ENCODE data around the gene EFEMP1. TPM values are rescaled to one million over a fixed set of nuclear protein-coding genes. Genes with fewer than 3 reads are reported as not detected.

The EFEMP1 gene
- total RNA-seq, 1 donor = 0.42 TPM

DNA sequence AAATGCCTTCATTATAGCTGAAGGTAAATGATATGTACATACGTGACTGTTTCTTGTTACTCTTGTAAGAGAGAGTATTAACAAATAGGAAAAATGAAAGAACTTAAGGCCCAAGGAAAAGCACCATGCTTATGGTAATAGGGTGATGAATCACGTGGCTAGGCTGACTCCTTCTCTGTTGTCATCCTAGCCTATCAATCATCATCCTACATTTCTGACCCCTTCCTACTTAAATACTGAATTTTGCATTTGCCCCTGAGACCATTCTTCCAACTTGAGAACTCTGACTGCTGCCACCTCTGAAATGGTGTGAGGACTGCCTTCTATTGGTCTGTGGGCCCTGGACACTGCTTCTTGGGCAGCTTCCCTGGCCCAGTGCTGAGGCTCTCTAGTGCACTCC, 28.9 kb downstream of the EFEMP1 start:
- Histone ChIP-seq H3K9me3 (ENCODE audit: low read depth, low read length) (no peaks in the 10 kb centered on the region), H3K27me3 (ENCODE audit: insufficient read depth, low read length) (peaks cover 4% of the 10 kb centered on the region), H3K4me1 (ENCODE audit: insufficient read depth, low read length) (no peaks in the 10 kb centered on the region), H3K4me3 (ENCODE audit: low read length) (no peak overlapping the region)

- no peaks in the 10 kb centered on the region for H3K9me3 ChIP-seq (ENCODE audit: low read depth, low read length)
- peaks cover 4% of the 10 kb centered on the region for H3K27me3 ChIP-seq (ENCODE audit: insufficient read depth, low read length)
- H3K4me1 ChIP-seq (ENCODE audit: insufficient read depth, low read length) = no peaks in the 10 kb centered on the region
- no peak overlapping the region for H3K4me3 ChIP-seq (ENCODE audit: low read length)
Observed at GRCh38 chr2:55891671-55892094, 31.9 kb downstream of the EFEMP1 start.

- peaks cover 9% of the 10 kb centered on the region for H3K4me1 ChIP-seq (ENCODE audit: insufficient read depth, low read length)
- H3K4me3 ChIP-seq (ENCODE audit: low read length) = no peak overlapping the region
- peaks cover 4% of the 10 kb centered on the region for H3K27me3 ChIP-seq (ENCODE audit: insufficient read depth, low read length)
- H3K9me3 ChIP-seq (ENCODE audit: low read depth, low read length) = no peaks in the 10 kb centered on the region
Observed at GRCh38 chr2:55888936-55889335, 34.6 kb downstream of the EFEMP1 start.

GRCh38 chr2:55887901-55888624, 35.5 kb downstream of the EFEMP1 start:
- H3K9me3 ChIP-seq (ENCODE audit: low read depth, low read length) = no peaks in the 10 kb centered on the region
- H3K27me3 ChIP-seq (ENCODE audit: insufficient read depth, low read length) = peaks cover 4% of the 10 kb centered on the region
- H3K4me3 ChIP-seq (ENCODE audit: low read length) = no peak overlapping the region
- H3K4me1 ChIP-seq (ENCODE audit: insufficient read depth, low read length) = peaks cover 13% of the 10 kb centered on the region

DNA sequence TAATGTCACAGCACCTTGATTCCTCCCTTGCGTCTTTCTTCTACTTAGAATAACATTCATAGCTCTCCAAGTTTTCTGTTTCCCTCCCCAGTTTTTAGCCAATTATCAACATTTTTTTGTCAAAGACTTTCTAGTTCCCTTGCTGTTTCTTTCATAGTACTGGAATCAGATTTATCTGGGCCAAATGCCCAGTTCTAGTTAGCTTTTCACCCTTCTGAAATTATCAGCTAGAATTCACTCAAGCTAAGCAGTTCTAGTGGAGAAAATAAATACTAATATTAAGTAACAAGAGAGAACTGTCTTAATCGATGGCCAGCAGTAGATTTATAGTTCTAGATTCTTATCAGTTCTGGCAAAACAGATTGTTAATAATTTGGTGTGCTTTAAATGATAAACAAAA, 36.2 kb downstream of the EFEMP1 start:
- Histone ChIP-seq H3K4me1 (ENCODE audit: insufficient read depth, low read length) (peaks cover 13% of the 10 kb centered on the region), H3K27me3 (ENCODE audit: insufficient read depth, low read length) (peaks cover 3% of the 10 kb centered on the region), H3K9me3 (ENCODE audit: low read depth, low read length) (no peaks in the 10 kb centered on the region), H3K4me3 (ENCODE audit: low read length) (no peak overlapping the region)

DNA sequence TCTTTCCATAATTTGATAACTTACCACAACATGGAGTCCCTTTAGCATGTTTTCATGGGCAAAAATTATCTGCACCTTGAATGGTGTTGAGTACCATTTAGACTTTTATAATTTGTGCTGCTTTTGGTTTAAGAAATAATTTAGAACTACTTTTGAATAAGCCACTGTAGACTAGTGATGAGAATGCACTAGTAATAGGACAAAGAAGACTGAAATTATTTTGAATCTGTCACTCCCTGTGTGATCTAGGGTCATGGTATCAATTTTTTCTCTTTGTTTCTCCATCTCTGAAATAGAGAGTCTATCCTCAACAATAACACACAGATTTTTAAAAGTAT, 37.7 kb downstream of the EFEMP1 start:
- Histone ChIP-seq H3K4me3 (ENCODE audit: low read length) (no peak overlapping the region), H3K27me3 (ENCODE audit: insufficient read depth, low read length) (no peaks in the 10 kb centered on the region), H3K4me1 (ENCODE audit: insufficient read depth, low read length) (peaks cover 13% of the 10 kb centered on the region), H3K9me3 (ENCODE audit: low read depth, low read length) (no peaks in the 10 kb centered on the region)

DNA sequence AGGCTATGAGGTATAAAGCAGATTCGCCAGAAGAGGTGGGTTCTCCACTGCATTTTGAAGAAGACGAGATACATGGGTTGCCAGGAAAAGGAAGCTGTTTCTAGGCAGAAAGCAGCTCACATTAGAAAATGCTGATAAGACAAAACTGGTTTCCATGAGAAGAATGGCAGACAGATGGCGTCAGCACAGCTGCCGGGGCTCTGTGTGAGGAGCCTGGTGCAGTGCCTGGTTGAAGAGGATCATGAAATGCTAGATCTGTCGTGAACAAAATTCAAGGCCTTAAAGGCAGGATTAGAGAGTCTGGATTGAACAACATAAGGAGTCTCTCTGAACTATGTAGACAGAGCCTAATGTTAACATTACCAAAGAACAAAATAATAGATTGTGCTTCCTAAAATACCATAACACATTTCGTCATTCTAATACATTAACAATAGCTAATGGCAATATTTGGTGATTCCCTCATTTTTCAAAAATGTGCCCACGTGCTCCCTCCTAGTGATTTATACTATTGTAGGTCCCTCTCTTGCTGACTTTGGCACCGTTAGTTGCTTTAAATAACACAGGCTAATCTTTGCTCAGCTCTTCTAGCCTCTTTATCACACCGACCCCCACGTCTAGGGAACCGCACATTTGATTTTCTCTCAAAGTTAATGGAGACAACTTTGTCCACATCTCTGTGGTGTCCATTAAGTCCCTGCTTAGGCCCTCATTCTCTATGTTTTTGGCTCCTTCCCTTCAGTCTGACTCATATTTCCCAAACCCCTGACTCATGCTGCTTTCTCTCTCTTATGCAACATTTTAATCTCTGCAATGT, 38.2 kb downstream of the EFEMP1 start:
- Histone ChIP-seq H3K9me3 (ENCODE audit: low read depth, low read length) (no peaks in the 10 kb centered on the region), H3K27me3 (ENCODE audit: insufficient read depth, low read length) (no peaks in the 10 kb centered on the region), H3K4me1 (ENCODE audit: insufficient read depth, low read length) (peaks cover 13% of the 10 kb centered on the region), H3K4me3 (ENCODE audit: low read length) (no peak overlapping the region)

DNA sequence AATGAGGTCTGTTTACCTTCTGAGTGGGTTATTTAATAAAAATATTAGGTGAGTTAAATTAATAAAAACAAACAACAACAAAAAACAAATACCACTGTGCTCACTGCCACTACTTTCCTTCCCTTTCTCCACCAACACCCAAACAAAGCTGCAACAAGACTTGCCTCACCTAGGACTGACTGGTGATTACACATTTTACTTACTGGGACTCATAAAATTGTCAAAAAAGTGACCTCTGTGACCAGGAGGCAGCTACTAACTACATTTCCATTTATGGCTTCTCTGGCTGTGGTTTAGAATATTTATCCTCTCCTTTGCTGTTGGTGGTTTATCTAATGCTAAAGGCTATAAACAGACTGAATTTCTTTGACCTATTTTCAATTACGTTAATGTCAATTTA, 39.8 kb downstream of the EFEMP1 start:
- no peaks in the 10 kb centered on the region for H3K27me3 ChIP-seq (ENCODE audit: insufficient read depth, low read length)
- H3K4me3 ChIP-seq (ENCODE audit: low read length) = no peak overlapping the region
- no peaks in the 10 kb centered on the region for H3K9me3 ChIP-seq (ENCODE audit: low read depth, low read length)
- H3K4me1 ChIP-seq (ENCODE audit: insufficient read depth, low read length) = peaks cover 13% of the 10 kb centered on the region

DNA sequence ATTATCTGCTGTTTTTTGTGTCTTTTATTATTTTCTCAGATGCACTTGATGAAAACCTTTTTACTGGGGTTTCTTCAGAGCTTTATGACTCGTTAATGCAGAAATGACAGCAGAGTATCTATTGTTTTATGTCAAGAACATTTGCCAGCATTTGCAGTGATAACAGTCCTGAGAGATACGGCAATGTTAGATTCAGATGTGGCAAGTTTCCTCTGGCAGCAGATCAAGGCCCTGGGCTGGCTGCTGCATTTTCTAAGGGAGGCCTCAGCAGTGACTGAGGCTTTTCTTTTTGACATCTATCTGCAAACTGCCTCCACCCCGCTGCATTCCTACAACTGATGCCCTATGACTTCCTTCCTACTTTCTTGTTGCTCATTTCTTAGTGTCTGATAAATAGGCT, 40.2 kb downstream of the EFEMP1 start:
- Histone ChIP-seq H3K27me3 (ENCODE audit: insufficient read depth, low read length) (no peaks in the 10 kb centered on the region), H3K4me3 (ENCODE audit: low read length) (no peak overlapping the region), H3K9me3 (ENCODE audit: low read depth, low read length) (no peaks in the 10 kb centered on the region), H3K4me1 (ENCODE audit: insufficient read depth, low read length) (peaks cover 13% of the 10 kb centered on the region)

GRCh38 chr2:55882954-55883353, 40.6 kb downstream of the EFEMP1 start:
- no peak overlapping the region for H3K4me3 ChIP-seq (ENCODE audit: low read length)
- no peaks in the 10 kb centered on the region for H3K27me3 ChIP-seq (ENCODE audit: insufficient read depth, low read length)
- H3K9me3 ChIP-seq (ENCODE audit: low read depth, low read length) = no peaks in the 10 kb centered on the region
- peaks cover 13% of the 10 kb centered on the region for H3K4me1 ChIP-seq (ENCODE audit: insufficient read depth, low read length)

- no peaks in the 10 kb centered on the region for H3K9me3 ChIP-seq (ENCODE audit: low read depth, low read length)
- H3K4me3 ChIP-seq (ENCODE audit: low read length) = no peak overlapping the region
- no peaks in the 10 kb centered on the region for H3K27me3 ChIP-seq (ENCODE audit: insufficient read depth, low read length)
- peaks cover 11% of the 10 kb centered on the region for H3K4me1 ChIP-seq (ENCODE audit: insufficient read depth, low read length)
Observed at GRCh38 chr2:55880416-55881143, 43.0 kb downstream of the EFEMP1 start.

- Histone ChIP-seq H3K9me3 (ENCODE audit: low read depth, low read length) (no peaks in the 10 kb centered on the region), H3K4me3 (ENCODE audit: low read length) (no peak overlapping the region), H3K27me3 (ENCODE audit: insufficient read depth, low read length) (no peaks in the 10 kb centered on the region), H3K4me1 (ENCODE audit: insufficient read depth, low read length) (peaks cover 6% of the 10 kb centered on the region)
Observed at GRCh38 chr2:55879976-55880375, 43.6 kb downstream of the EFEMP1 start.

DNA sequence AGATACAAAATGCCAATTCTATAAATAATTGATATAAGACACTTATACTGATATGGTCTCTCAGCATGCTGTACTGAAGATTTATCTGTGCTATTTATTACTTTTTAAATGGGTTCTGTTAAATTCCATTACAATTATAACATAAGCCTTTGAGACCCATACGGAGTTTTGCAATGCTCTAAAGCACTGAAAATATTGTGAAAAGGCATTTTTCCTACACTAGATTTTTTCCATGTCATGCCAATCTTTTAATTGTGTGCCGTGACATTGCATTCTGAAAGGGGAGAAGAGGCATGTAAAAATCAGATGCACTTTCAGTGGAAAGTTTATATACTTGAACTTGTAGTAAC, 46.5 kb downstream of the EFEMP1 start:
- Histone ChIP-seq H3K4me3 (ENCODE audit: low read length) (no peak overlapping the region), H3K27me3 (ENCODE audit: insufficient read depth, low read length) (no peaks in the 10 kb centered on the region), H3K4me1 (ENCODE audit: insufficient read depth, low read length) (no peaks in the 10 kb centered on the region)

DNA sequence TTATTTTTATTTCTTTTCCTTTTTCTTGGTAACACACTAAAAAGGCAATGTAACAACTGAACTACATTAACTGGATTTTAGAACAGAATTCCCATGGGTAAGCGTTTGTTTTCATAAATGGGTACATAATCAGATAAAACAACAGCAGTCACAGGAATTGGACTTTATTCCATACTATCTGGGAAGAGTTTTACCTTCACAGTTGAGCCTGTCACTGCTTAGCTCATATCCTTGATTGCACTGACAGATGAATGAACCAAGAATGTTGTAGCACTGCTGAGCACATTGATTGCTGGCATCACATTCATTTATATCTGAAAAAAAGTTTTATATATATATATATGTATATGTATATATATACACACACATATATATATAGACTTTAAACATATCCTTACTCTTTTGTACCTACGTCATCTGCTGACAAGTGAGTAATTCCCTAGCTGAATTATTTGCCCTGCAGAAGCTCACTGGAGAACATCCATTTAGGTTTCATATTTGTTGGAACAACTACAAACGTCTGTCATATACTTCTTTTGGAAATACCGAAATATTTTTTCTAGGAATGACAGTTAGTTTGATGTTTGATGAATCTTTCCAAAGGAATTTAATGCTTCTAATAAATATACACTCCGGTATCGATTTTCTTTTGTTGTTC, 47.0 kb downstream of the EFEMP1 start:
- peaks cover 3% of the 10 kb centered on the region for H3K4me1 ChIP-seq (ENCODE audit: insufficient read depth, low read length)
- no peaks in the 10 kb centered on the region for H3K9me3 ChIP-seq (ENCODE audit: low read depth, low read length)
- no peaks in the 10 kb centered on the region for H3K27me3 ChIP-seq (ENCODE audit: insufficient read depth, low read length)
- no peak overlapping the region for H3K4me3 ChIP-seq (ENCODE audit: low read length)

More for the DNA sequence above, 46.5 kb downstream of the EFEMP1 start:
- H3K9me3 ChIP-seq (ENCODE audit: low read depth, low read length) = no peaks in the 10 kb centered on the region
